ENCODE measurements around the gene INPP5D.

The INPP5D gene

DNA sequence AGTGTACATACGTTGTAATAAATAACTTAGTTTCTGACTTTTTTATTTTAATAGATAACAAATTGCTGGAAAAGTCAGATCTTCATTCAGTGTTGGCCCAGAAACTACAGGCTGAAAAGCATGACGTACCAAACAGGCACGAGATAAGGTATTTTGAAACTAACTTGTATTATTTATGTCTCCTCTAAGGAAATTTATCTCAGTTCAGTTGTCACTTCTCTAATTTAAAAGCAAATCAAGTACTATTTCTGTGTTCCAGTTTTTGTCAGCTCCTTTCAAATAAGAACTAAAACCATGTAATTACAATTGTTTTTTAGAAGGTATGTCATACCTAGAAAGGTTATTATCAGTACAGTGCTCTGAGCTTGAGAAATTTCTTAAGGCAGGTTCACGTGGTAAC is 195.9 kb downstream of the INPP5D start:
- 0 out of 22 replicates have a peak overlapping the region, but pooled peaks of 1 of the 11 experiments have one; percentile 30 for H3K9ac ChIP-seq
- no peaks in the 10 kb centered on the region for H3K9me3 ChIP-seq (replicated peaks in 1 of 11)
- no peak for TF ChIP-seq Cebpa-rat (IDR thresholded peaks at IDR 0.05)
- H3K4me3 ChIP-seq = no peak overlapping the region
- H3K4me2 ChIP-seq = no peak overlapping the region
- peaks cover 16 to 35% (median 21%) of the 10 kb centered on the region in 10 experiments for H3K4me1 ChIP-seq
- H4K20me1 ChIP-seq = peaks cover 36 to 90% (median 73%) of the 10 kb centered on the region in 11 experiments; a peak in 21 of 22 replicates
- H3K27me3 ChIP-seq = no peaks in the 10 kb centered on the region
- H3K27ac ChIP-seq = no peak overlapping the region
- peaks cover 70 to 80% (median 76%) of the 10 kb centered on the region in 11 experiments for H3K36me3 ChIP-seq

Data from BLaER1 treated with 17β-estradiol and CSF1 and Interleukin-3, amounts not matched to agents 10 nM and 100 nM (cell line).